ENCODE measurements around the gene LDB2. TPM values are rescaled to one million over a fixed set of nuclear protein-coding genes. Genes with fewer than 3 reads are reported as not detected.

The LDB2 gene
- total RNA-seq, 1 donor from 2014 or later, result 137 TPM

DNA sequence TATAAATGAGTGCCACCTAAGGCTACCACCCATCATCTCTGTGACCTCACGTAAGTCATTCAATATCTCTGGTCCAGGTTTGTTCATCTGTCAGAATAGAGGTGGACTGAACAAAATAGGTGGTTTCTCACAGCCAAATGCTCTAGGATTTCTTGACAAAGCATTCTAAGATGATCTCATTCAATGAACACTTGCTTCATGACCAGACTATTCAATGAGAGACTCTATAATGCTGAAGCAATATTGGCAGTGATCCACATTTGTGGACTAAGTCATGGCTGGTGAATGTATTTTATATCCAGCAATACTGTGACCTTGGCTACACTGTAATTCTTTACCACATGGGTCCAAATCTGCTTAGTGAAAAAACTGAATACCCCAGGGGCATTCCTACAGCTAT lies 37.9 kb downstream of the LDB2 start:
- Histone ChIP-seq H3K27me3 (no peaks in the 10 kb centered on the region), H3K27ac (no peak overlapping the region), H3K36me3 (no peaks in the 10 kb centered on the region), H3K4me3 (no peak overlapping the region), H3K9me3 (no peaks in the 10 kb centered on the region), H3K4me1 (no peaks in the 10 kb centered on the region)
- TF ChIP-seq, protein P1, sequence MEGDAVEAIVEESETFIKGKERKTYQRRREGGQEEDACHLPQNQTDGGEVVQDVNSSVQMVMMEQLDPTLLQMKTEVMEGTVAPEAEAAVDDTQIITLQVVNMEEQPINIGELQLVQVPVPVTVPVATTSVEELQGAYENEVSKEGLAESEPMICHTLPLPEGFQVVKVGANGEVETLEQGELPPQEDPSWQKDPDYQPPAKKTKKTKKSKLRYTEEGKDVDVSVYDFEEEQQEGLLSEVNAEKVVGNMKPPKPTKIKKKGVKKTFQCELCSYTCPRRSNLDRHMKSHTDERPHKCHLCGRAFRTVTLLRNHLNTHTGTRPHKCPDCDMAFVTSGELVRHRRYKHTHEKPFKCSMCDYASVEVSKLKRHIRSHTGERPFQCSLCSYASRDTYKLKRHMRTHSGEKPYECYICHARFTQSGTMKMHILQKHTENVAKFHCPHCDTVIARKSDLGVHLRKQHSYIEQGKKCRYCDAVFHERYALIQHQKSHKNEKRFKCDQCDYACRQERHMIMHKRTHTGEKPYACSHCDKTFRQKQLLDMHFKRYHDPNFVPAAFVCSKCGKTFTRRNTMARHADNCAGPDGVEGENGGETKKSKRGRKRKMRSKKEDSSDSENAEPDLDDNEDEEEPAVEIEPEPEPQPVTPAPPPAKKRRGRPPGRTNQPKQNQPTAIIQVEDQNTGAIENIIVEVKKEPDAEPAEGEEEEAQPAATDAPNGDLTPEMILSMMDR (IDR thresholded peaks at IDR 0.05), result no peak
- intact Hi-C loops (cut with DNase I), result no loop called here
- DNase-seq (ENCODE audit: low spot score in 2 of 2), result no peak

GRCh38 chr4:16859031-16859430 lies 39.4 kb downstream of the LDB2 start:
- TF ChIP-seq, protein P1 (IDR thresholded peaks at IDR 0.05), result no peak
- intact Hi-C loops (cut with DNase I), result no loop called here
- DNase-seq (ENCODE audit: low spot score in 2 of 2), result no peak
- Histone ChIP-seq H3K27ac (no peak overlapping the region), H3K36me3 (no peaks in the 10 kb centered on the region), H3K9me3 (no peaks in the 10 kb centered on the region), H3K27me3 (no peaks in the 10 kb centered on the region), H3K4me1 (no peaks in the 10 kb centered on the region), H3K4me3 (no peak overlapping the region)

- Histone ChIP-seq H3K27ac (no peak overlapping the region), H3K36me3 (no peaks in the 10 kb centered on the region), H3K4me3 (no peak overlapping the region), H3K9me3 (no peaks in the 10 kb centered on the region), H3K4me1 (no peaks in the 10 kb centered on the region), H3K27me3 (no peaks in the 10 kb centered on the region)
- no peak for DNase-seq (ENCODE audit: low spot score in 2 of 2)
- intact Hi-C loops (cut with DNase I), result no loop called here
- TF ChIP-seq, protein P1 (IDR thresholded peaks at IDR 0.05), result no peak
These were observed 40.1 kb downstream of the LDB2 start for GRCh38 chr4:16858275-16858752.

- H3K4me3 ChIP-seq, result no peak overlapping the region
- TF ChIP-seq, protein P1 (IDR thresholded peaks at IDR 0.05), result no peak
- no peaks in the 10 kb centered on the region for H3K27me3 ChIP-seq
- no peaks in the 10 kb centered on the region for H3K4me1 ChIP-seq
- no peak overlapping the region for H3K27ac ChIP-seq
- no peaks in the 10 kb centered on the region for H3K36me3 ChIP-seq
- intact Hi-C loops (cut with DNase I), result no loop called here
- no peaks in the 10 kb centered on the region for H3K9me3 ChIP-seq
- DNase-seq (ENCODE audit: low spot score in 2 of 2), result no peak
These were observed 41.0 kb downstream of the LDB2 start for GRCh38 chr4:16857425-16857824.

DNA sequence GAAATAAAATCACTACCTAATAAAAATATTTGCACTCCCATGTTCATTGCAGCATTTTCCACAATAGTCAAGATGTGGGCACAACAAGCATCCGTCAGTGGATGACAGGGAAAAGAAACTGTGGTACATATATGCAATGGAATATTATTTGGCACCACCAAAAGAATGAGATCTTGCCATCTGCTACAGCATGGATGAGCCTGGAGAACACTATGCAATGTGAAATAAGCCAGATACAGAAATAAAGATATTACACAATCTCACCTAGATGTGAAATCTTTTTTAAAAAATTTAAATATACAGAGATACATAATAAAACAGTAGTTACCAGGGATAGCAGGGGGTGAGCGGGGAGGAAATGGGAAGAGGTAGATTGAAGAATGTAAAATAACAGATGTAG lies 44.8 kb downstream of the LDB2 start:
- intact Hi-C loops (cut with DNase I), result no loop called here
- DNase-seq (ENCODE audit: low spot score in 2 of 2), result no peak
- H3K4me3 ChIP-seq, result no peak overlapping the region
- TF ChIP-seq, protein P1 (IDR thresholded peaks at IDR 0.05), result no peak
- H3K4me1 ChIP-seq, result no peaks in the 10 kb centered on the region
- H3K27ac ChIP-seq, result no peak overlapping the region
- H3K27me3 ChIP-seq, result no peaks in the 10 kb centered on the region
- no peaks in the 10 kb centered on the region for H3K36me3 ChIP-seq
- H3K9me3 ChIP-seq, result no peaks in the 10 kb centered on the region

GRCh38 chr4:16852644-16853043 lies 45.8 kb downstream of the LDB2 start:
- Histone ChIP-seq H3K9me3 (no peaks in the 10 kb centered on the region), H3K4me1 (no peaks in the 10 kb centered on the region), H3K36me3 (no peaks in the 10 kb centered on the region), H3K27ac (no peak overlapping the region), H3K4me3 (no peak overlapping the region), H3K27me3 (no peaks in the 10 kb centered on the region)
- TF ChIP-seq, protein P1 (IDR thresholded peaks at IDR 0.05), result no peak
- intact Hi-C loops (cut with DNase I), result no loop called here
- no peak for DNase-seq (ENCODE audit: low spot score in 2 of 2)
